Placental pericyte (primary cell): ENCODE measurements around the gene TUBB2B. TPM values are rescaled to one million over a fixed set of nuclear protein-coding genes. Genes with fewer than 3 reads are reported as not detected.

Experiments
- total RNA-seq: library from RNA; depleted of rRNA; stranded (reverse); fragments of >200 nt; gene quantifications from 2 replicates; pipeline ENCODE4 v1.2.3, GENCODE V29; 2012

Gene TUBB2B
- 1.5 and 5.2 TPM in 2 replicates for total RNA-seq

DNA sequence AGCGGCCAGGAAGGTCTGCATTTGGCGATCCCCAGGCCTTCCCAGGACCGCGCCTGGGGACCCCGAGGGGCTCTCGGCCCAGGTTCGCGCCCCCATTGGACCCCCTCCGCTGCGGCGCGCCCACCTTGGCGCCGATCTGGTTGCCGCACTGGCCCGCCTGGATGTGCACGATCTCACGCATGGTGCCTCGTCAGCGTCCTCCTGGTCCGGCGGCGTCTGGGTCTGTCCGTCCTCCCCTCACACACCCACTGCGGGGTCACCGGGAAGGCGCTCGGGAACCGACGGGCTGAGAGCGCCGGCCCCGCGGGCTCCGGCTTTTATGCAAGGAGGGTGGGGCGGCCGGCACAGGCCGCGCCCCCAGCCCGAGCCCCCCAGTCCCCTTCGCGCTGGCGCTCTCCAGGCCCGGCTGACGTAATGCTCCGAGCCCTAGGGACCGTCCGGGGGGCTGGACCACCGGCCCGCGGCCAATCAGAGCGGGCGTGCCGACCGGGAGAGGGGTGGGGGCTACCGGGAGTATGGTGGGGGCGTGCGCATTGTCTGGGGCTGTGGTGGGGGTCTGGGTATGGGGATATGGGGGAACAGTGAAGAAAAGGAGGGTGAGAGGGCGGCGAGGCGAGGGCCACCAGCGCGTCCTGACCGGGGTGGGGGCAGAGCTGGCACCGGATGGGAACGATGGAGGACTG, at the start of gene TUBB2B:
Gene TUBB2B (minus strand): TSS at position 291 of the 683 bp plus-strand sequence. CDS start 110 bp downstream, at position 181.

DNA sequence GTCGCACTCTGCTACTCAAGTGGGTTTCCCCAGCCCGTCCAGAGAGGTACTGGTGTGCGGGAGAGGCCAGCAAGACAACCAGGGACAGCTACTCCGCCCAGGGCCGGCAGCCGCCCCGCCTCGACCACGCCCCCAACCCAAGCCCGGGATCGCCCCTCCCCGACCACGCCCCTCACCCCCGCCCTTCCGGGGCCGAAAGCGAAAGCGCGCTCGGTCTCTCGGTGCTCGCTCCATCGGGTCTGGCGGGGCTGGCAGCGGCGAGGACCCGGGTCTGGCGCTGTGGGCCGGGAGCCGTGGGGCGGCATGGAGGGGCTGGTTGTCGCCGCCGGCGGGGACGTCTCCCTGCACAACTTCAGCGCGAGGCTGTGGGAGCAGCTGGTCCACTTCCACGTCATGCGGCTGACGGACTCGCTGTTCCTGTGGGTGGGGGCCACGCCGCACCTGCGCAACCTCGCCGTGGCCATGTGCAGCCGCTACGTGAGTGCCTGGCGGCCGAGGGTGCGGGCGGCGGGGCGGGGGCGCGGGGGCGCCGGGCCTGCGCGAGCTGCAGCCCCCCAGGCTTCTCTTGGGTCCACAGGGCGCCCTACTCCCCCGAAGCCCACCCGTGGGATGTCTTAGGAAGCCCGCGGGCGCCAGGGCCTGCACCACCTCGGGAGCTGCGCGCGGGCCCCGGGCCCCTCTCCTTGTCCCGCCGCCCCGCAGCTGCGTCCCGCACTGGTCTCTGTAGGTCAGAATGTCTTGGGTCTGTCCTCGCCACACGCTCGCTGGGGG, 31.5 kb upstream of the TUBB2B start, which contains the start of gene PSMG4:
Gene PSMG4 (plus strand): TSS at position 228 of the 771 bp plus-strand sequence. CDS start 76 bp downstream, at position 304.

Other genes starting within 250 kb of the TUBB2B start
- gene NQO2, start 227.8 kb downstream of the TUBB2B start, total RNA-seq: 27.2 and 39.0 TPM in 2 replicates
- 28.2 and 30.0 TPM in 2 replicates for gene RIPK1, start 159.2 kb downstream of the TUBB2B start, total RNA-seq
- 7.2 and 15.6 TPM in 2 replicates for gene BPHL, start 108.9 kb downstream of the TUBB2B start, total RNA-seq
- 20.4 and 171 TPM in 2 replicates for gene TUBB2A, start 70.1 kb downstream of the TUBB2B start, total RNA-seq
- 13.1 and 21.0 TPM in 2 replicates for gene PSMG4, start 31.3 kb upstream of the TUBB2B start, total RNA-seq
- gene SLC22A23, start 229.4 kb upstream of the TUBB2B start, total RNA-seq: 0.88 and 2.4 TPM in 2 replicates